BE2C (cell line): ENCODE results near the gene LUZP2.

Source experiments
- DNase-seq: peaks from one replicate; pipeline ENCODE4 v3.0.0-alpha.2; 2020
- H3K27me3 ChIP-seq: fragments of 250-450 bp; sonication (Bioruptor Pico); 2 replicates; pipeline ENCODE4 v1.5.1; 2020; ENCODE audit warnings: mild to moderate bottlenecking
- H3K36me3 ChIP-seq: fragments of 250-450 bp; sonication (Bioruptor Pico); 2 replicates; pipeline ENCODE4 v1.5.1; 2020; ENCODE audit warnings: mild to moderate bottlenecking
- H3K4me1 ChIP-seq: fragments of 250-450 bp; sonication (Bioruptor Pico); 2 replicates; pipeline ENCODE4 v1.5.1; 2020
- H3K4me3 ChIP-seq: 2 replicates; pipeline ENCODE4 v1.5.1; 2011; ENCODE audit warnings: low read depth, low read length
- H3K9me3 ChIP-seq: fragments of 250-450 bp; sonication (Bioruptor Pico); 2 replicates; pipeline ENCODE4 v1.5.1; 2020
- TF ChIP-seq, protein P1 (sequence below): IDR thresholded peaks from 2 replicates; pipeline ENCODE4 v1.5.1; 2012; ENCODE audit warnings: mild to moderate bottlenecking, low read depth, low read length

Gene LUZP2

DNA sequence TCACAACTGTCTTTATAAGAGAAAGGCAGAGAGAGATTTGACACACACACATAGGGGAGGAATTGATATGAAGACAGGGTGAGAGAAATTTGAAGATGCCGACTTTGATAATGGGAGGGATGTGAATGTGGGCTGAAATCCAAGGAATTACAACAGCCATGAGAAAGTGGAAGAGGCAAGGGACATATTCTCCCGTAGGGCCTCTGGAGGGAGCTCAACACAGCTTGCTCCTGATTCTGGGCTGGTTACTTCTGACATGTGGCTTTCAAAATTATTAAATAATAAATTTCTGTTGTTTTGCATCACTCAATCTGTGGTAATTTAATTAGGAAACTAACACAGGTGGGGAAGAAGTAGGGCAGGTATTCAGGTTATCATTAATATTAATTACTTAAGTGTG is 282.9 kb downstream of the LUZP2 start:
- Histone ChIP-seq H3K9me3 (no peaks in the 10 kb centered on the region), H3K36me3 (no peaks in the 10 kb centered on the region), H3K4me1 (no peaks in the 10 kb centered on the region), H3K4me3 (no peak overlapping the region), H3K27me3 (no peaks in the 10 kb centered on the region)
- TF ChIP-seq, protein P1, sequence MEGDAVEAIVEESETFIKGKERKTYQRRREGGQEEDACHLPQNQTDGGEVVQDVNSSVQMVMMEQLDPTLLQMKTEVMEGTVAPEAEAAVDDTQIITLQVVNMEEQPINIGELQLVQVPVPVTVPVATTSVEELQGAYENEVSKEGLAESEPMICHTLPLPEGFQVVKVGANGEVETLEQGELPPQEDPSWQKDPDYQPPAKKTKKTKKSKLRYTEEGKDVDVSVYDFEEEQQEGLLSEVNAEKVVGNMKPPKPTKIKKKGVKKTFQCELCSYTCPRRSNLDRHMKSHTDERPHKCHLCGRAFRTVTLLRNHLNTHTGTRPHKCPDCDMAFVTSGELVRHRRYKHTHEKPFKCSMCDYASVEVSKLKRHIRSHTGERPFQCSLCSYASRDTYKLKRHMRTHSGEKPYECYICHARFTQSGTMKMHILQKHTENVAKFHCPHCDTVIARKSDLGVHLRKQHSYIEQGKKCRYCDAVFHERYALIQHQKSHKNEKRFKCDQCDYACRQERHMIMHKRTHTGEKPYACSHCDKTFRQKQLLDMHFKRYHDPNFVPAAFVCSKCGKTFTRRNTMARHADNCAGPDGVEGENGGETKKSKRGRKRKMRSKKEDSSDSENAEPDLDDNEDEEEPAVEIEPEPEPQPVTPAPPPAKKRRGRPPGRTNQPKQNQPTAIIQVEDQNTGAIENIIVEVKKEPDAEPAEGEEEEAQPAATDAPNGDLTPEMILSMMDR = peak; percentile 50
- DNase-seq = peak; percentile 7

DNA sequence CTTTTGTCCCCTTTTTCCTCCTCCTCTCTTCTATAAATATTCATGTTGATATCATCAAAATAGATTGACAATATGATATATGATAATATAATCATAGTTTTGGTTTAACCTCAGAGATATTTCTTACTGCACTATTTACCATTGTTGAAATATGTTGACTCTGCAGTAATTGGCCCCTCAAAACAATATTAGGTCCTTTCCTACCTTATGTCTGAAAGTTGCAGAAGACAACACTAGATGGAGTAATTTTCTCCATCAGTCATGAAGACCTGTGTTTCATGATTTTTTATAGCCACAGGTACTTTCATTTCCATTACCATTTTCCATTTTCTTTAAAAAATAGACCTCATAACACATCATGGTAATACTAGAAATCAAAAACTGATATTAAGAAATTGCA is 284.4 kb downstream of the LUZP2 start:
- DNase-seq = no peak
- H3K4me3 ChIP-seq = no peak overlapping the region
- no peaks in the 10 kb centered on the region for H3K36me3 ChIP-seq
- TF ChIP-seq, protein P1 = peak; percentile 20; the same call in 1 of the 2 replicates
- H3K27me3 ChIP-seq = no peaks in the 10 kb centered on the region
- no peaks in the 10 kb centered on the region for H3K9me3 ChIP-seq
- H3K4me1 ChIP-seq = no peaks in the 10 kb centered on the region

DNA sequence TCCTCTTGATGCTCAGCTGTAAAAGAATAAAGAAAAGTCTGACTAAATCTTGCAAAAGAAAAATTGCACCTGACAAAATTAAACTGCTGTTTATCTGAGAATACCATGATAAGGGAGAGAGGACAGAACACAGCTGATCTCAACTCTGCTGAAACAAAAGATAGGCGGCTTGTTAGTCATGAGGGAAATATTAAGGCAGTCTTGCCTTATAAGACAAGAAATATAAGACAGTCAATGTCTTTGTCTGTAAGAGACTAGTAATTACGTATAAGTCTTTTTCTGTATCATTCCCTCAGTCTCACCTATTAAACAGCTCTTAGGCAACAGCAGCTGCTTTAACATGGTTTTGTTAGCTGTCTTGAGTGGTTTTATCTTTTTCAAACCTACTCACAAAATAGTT is 296.6 kb downstream of the LUZP2 start:
- Histone ChIP-seq H3K27me3 (no peaks in the 10 kb centered on the region), H3K9me3 (no peaks in the 10 kb centered on the region), H3K36me3 (no peaks in the 10 kb centered on the region), H3K4me3 (no peak overlapping the region), H3K4me1 (no peaks in the 10 kb centered on the region)
- TF ChIP-seq, protein P1 = no peak
- DNase-seq = no peak

DNA sequence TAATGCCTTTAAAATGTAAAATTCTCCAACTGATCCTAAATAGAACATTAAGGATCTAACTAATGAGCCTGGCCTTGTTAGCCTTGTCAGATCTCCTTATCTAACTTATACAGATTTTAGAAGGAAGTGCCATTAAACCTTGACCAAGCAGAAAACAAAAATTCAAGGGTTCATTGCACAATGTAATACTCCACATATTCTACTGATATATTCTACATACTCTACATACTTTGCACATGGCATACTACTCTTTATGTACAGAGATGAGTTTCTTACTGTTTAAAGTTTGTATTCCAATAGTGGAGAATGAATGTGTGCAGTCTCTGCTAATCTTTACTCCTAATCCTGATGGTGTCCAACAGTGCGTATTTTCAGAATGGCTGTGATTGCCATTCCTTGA is 297.2 kb downstream of the LUZP2 start:
- Histone ChIP-seq H3K9me3 (no peaks in the 10 kb centered on the region), H3K4me3 (no peak overlapping the region), H3K4me1 (no peaks in the 10 kb centered on the region), H3K36me3 (no peaks in the 10 kb centered on the region), H3K27me3 (no peaks in the 10 kb centered on the region)
- no peak for DNase-seq
- TF ChIP-seq, protein P1 = no peak

DNA sequence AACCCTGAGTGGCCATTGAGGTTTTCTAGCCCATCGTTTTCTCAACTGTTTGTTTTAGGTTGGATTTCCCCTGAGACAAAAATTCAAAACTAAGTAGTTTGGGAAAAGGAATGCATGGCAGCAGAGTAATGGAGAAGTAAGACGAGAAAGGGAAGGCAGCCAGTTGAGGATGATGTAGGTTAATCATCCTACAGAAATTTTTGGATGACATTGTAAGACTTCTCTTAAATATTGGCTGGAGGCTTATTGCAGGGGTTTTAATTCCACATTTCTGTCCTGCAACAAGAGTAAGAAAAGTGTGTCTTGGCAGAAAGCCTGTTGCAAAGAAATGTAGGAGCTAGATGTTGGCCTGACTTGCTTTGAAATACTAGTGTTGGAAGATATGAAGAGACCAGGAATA is 308.8 kb downstream of the LUZP2 start:
- TF ChIP-seq, protein P1 = no peak
- no peak for DNase-seq
- H3K9me3 ChIP-seq = no peaks in the 10 kb centered on the region
- no peaks in the 10 kb centered on the region for H3K4me1 ChIP-seq
- no peak overlapping the region for H3K4me3 ChIP-seq
- H3K27me3 ChIP-seq = no peaks in the 10 kb centered on the region
- no peaks in the 10 kb centered on the region for H3K36me3 ChIP-seq

DNA sequence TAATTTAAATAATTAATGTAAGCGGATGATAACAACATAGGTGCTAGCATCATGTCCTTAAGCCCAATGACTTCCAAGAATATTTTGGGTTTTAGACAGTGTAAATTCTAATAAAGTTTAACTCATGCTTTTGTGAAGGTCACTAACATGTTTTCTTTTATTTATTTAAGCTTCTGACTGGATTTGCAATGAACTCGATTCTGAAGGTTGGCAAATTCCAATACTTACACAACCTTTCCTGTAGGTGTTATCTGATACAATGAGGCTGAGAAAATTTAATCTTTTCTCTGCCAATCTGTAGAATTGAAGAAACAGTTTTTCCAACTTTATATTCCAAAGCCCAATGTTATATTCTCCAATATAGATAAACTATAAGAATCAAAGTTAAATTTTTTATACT is 311.3 kb downstream of the LUZP2 start:
- TF ChIP-seq, protein P1 = no peak
- H3K36me3 ChIP-seq = no peaks in the 10 kb centered on the region
- no peak overlapping the region for H3K4me3 ChIP-seq
- H3K4me1 ChIP-seq = no peaks in the 10 kb centered on the region
- no peaks in the 10 kb centered on the region for H3K9me3 ChIP-seq
- no peak for DNase-seq
- no peaks in the 10 kb centered on the region for H3K27me3 ChIP-seq
